UCSD-AML1 (cell line): ENCODE data around the gene ENPP3.
"Not testable (repeated sequence)": the region's sequence is repeated elsewhere in the genome, so short reads cannot be mapped to it uniquely, and the experiment has no call there.

Experiments used
- DNase-seq: peaks from one replicate; lab custom pipeline; 2025; ENCODE audit not compliant: unreplicated experiment; lab: John Stamatoyannopoulos, UW

ENPP3 gene

GRCh38 chr6:131731224-131731623, 94.1 kb downstream of the ENPP3 start:
- no peak for DNase-seq

GRCh38 chr6:131733376-131734016, 96.4 kb downstream of the ENPP3 start:
- DNase-seq: no peak

- no peak for DNase-seq
Observed at GRCh38 chr6:131736003-131736596, 99.0 kb downstream of the ENPP3 start.

- DNase-seq: no peak
Observed at GRCh38 chr6:131736811-131737210, 99.7 kb downstream of the ENPP3 start.

- DNase-seq: no peak
Observed at GRCh38 chr6:131739136-131739535, 102.0 kb downstream of the ENPP3 start.

GRCh38 chr6:131740161-131740560, 103.1 kb downstream of the ENPP3 start:
- DNase-seq: no peak

GRCh38 chr6:131741688-131742393, 104.7 kb downstream of the ENPP3 start:
- no peak for DNase-seq

GRCh38 chr6:131744432-131745287, 107.6 kb downstream of the ENPP3 start:
- no peak for DNase-seq

GRCh38 chr6:131745476-131745875, 108.4 kb downstream of the ENPP3 start:
- DNase-seq: no peak

- DNase-seq: no peak
Observed at GRCh38 chr6:131747821-131748353, 110.8 kb downstream of the ENPP3 start.

- no peak for DNase-seq
Observed at GRCh38 chr6:131749023-131749422, 111.9 kb downstream of the ENPP3 start.

- not testable (repeated sequence) for DNase-seq
Observed at GRCh38 chr6:131751012-131751715, 114.1 kb downstream of the ENPP3 start.

- DNase-seq: no peak
Observed at GRCh38 chr6:131754088-131754487, 117.0 kb downstream of the ENPP3 start.

- DNase-seq: no peak
Observed at GRCh38 chr6:131754715-131755567, 117.8 kb downstream of the ENPP3 start.

- DNase-seq: no peak
Observed at GRCh38 chr6:131755597-131755996, 118.5 kb downstream of the ENPP3 start.

- no peak for DNase-seq
Observed at GRCh38 chr6:131756039-131756438, 118.9 kb downstream of the ENPP3 start.

- no peak for DNase-seq
Observed at GRCh38 chr6:131758920-131759319, 121.8 kb downstream of the ENPP3 start.

- DNase-seq: no peak
Observed at GRCh38 chr6:131761060-131761761, 124.1 kb downstream of the ENPP3 start.

GRCh38 chr6:131761762-131762067, 124.6 kb downstream of the ENPP3 start:
- DNase-seq: no peak
